Measurements from ENCODE around the gene ANKEF1. TPM values are rescaled to one million over a fixed set of nuclear protein-coding genes. Genes with fewer than 3 reads are reported as not detected.

Gene ANKEF1
- 1 to 10 TPM; 2.3 to 2.6 TPM for total RNA-seq
- 8.4 TPM for polyA plus RNA-seq

- peaks cover 12% of the 10 kb centered on the region for H3K4me1 ChIP-seq (ENCODE audit: insufficient read depth, low read length)
- peaks cover 0 to 2% (median 0%) of the 10 kb centered on the region in 5 donors for H3K9me3 Mint-ChIP-seq
- peak; percentile 71 to 87 (median 81) for DNase-seq
- ChIA-PET POLR2A (interaction anchor here (1.3 kb wide), 1 partner anchor 400 kb away, joined by 7 read pairs; the partner anchor contains the start of genes MKKS and SLX4IP), CTCF (interaction anchor here (1.5 kb wide), 1 partner anchor 13 kb away, joined by 6 read pairs; no protein-coding TSS in a partner anchor)
- peak within 1 kb of the TSS; percentile 59 to 94 (median 90) for H3K27ac Mint-ChIP-seq
- H3K27me3 Mint-ChIP-seq, result peaks cover 0 to 17% of the 10 kb centered on the region in 2 donors
- H3K27ac ChIP-seq (ENCODE audit: low read depth, low read length), result peak within 1 kb of the TSS; percentile 57
- H3K36me3 Mint-ChIP-seq, result peaks cover 3 to 16% (median 4%) of the 10 kb centered on the region in 3 donors
- no peaks in the 10 kb centered on the region for H3K36me3 ChIP-seq (ENCODE audit: insufficient read depth, low read length)
- H3K4me3 Mint-ChIP-seq, result peak within 1 kb of the TSS; percentile 77 to 89 (median 80)
- H3K9me3 ChIP-seq (ENCODE audit: low read length), result no peaks in the 10 kb centered on the region
- H3K4me1 Mint-ChIP-seq, result peaks cover 14 to 24% (median 20%) of the 10 kb centered on the region in 3 donors
- H3K4me3 ChIP-seq (ENCODE audit: low read length), result peak within 1 kb of the TSS; percentile 79
- no peaks in the 10 kb centered on the region for H3K27me3 ChIP-seq (ENCODE audit: insufficient read depth, low read length, poor library complexity, severe bottlenecking)
Measured at GRCh38 chr20:10034717-10035571, at the start of gene ANKEF1. ANKEF1 (plus strand) TSS chr20:10034987; CDS start chr20:10038302, 3,315 bp downstream.

GRCh38 chr20:9985281-9985680 is 49.5 kb upstream of the ANKEF1 start:
- DNase-seq, result no peak
- Histone ChIP-seq H3K36me3 (ENCODE audit: insufficient read depth, low read length) (no peaks in the 10 kb centered on the region), H3K9me3 (ENCODE audit: low read length) (no peaks in the 10 kb centered on the region), H3K27me3 (ENCODE audit: insufficient read depth, low read length, poor library complexity, severe bottlenecking) (no peaks in the 10 kb centered on the region), H3K4me3 (ENCODE audit: low read length) (no peak overlapping the region), H3K4me1 (ENCODE audit: insufficient read depth, low read length) (no peaks in the 10 kb centered on the region), H3K27ac (ENCODE audit: low read depth, low read length) (no peak overlapping the region)
- Mint-ChIP-seq H3K27me3 (peaks cover 2 to 29% of the 10 kb centered on the region in 2 donors), H3K9me3 (no peaks in the 10 kb centered on the region), H3K4me3 (no peak overlapping the region), H3K4me1 (no peaks in the 10 kb centered on the region), H3K36me3 (no peaks in the 10 kb centered on the region), H3K27ac (no peak overlapping the region)
- CTCF ChIA-PET, result no interaction called here
- POLR2A ChIA-PET, result no interaction called here

- CTCF ChIA-PET, result no interaction called here
- POLR2A ChIA-PET, result no interaction called here
Measured at GRCh38 chr20:9985773-9986172, 49.0 kb upstream of the ANKEF1 start.

GRCh38 chr20:9989066-9989724 is 45.6 kb upstream of the ANKEF1 start:
- Mint-ChIP-seq H3K36me3 (no peaks in the 10 kb centered on the region), H3K4me1 (no peaks in the 10 kb centered on the region), H3K27me3 (peaks cover 3 to 40% of the 10 kb centered on the region in 2 donors), H3K9me3 (no peaks in the 10 kb centered on the region), H3K27ac (no peak overlapping the region), H3K4me3 (no peak overlapping the region)
- no peak for DNase-seq
- POLR2A ChIA-PET, result no interaction called here
- Histone ChIP-seq H3K4me1 (ENCODE audit: insufficient read depth, low read length) (no peaks in the 10 kb centered on the region), H3K36me3 (ENCODE audit: insufficient read depth, low read length) (no peaks in the 10 kb centered on the region), H3K4me3 (ENCODE audit: low read length) (no peak overlapping the region), H3K27me3 (ENCODE audit: insufficient read depth, low read length, poor library complexity, severe bottlenecking) (no peaks in the 10 kb centered on the region), H3K9me3 (ENCODE audit: low read length) (no peaks in the 10 kb centered on the region), H3K27ac (ENCODE audit: low read depth, low read length) (no peak overlapping the region)
- CTCF ChIA-PET, result interaction anchor here (2.5 kb wide), 1 partner anchor 10 kb away, joined by 11 read pairs; no protein-coding TSS in a partner anchor

More at GRCh38 chr20:9985773-9986172, 49.0 kb upstream of the ANKEF1 start:
- no peak overlapping the region for H3K27ac ChIP-seq (ENCODE audit: low read depth, low read length)
- Mint-ChIP-seq H3K4me1 (no peaks in the 10 kb centered on the region), H3K4me3 (no peak overlapping the region), H3K27ac (no peak overlapping the region), H3K36me3 (no peaks in the 10 kb centered on the region), H3K27me3 (peaks cover 0 to 29% of the 10 kb centered on the region in 2 donors), H3K9me3 (no peaks in the 10 kb centered on the region)
- H3K36me3 ChIP-seq (ENCODE audit: insufficient read depth, low read length), result no peaks in the 10 kb centered on the region
- H3K9me3 ChIP-seq (ENCODE audit: low read length), result no peaks in the 10 kb centered on the region
- no peaks in the 10 kb centered on the region for H3K27me3 ChIP-seq (ENCODE audit: insufficient read depth, low read length, poor library complexity, severe bottlenecking)
- H3K4me3 ChIP-seq (ENCODE audit: low read length), result no peak overlapping the region
- DNase-seq, result no peak
- H3K4me1 ChIP-seq (ENCODE audit: insufficient read depth, low read length), result no peaks in the 10 kb centered on the region

- Mint-ChIP-seq H3K36me3 (peaks cover 0 to 6% (median 4%) of the 10 kb centered on the region in 3 donors), H3K27me3 (peaks cover 3 to 28% of the 10 kb centered on the region in 2 donors), H3K4me3 (no peak overlapping the region), H3K27ac (no peak overlapping the region), H3K9me3 (peaks cover 0 to 6% (median 5%) of the 10 kb centered on the region in 5 donors), H3K4me1 (no peaks in the 10 kb centered on the region)
- H3K27ac ChIP-seq (ENCODE audit: low read depth, low read length), result no peak overlapping the region
- H3K4me3 ChIP-seq (ENCODE audit: low read length), result no peak overlapping the region
- CTCF ChIA-PET, result no interaction called here
- POLR2A ChIA-PET, result no interaction called here
- no peaks in the 10 kb centered on the region for H3K36me3 ChIP-seq (ENCODE audit: insufficient read depth, low read length)
- H3K27me3 ChIP-seq (ENCODE audit: insufficient read depth, low read length, poor library complexity, severe bottlenecking), result no peaks in the 10 kb centered on the region
- no peaks in the 10 kb centered on the region for H3K9me3 ChIP-seq (ENCODE audit: low read length)
- H3K4me1 ChIP-seq (ENCODE audit: insufficient read depth, low read length), result no peaks in the 10 kb centered on the region
- DNase-seq, result no peak
Measured at GRCh38 chr20:9993137-9993536, 41.6 kb upstream of the ANKEF1 start.

GRCh38 chr20:9994676-9995075 is 40.1 kb upstream of the ANKEF1 start:
- peaks cover 0 to 6% (median 4%) of the 10 kb centered on the region in 3 donors for H3K36me3 Mint-ChIP-seq
- Histone ChIP-seq H3K36me3 (ENCODE audit: insufficient read depth, low read length) (no peaks in the 10 kb centered on the region), H3K27me3 (ENCODE audit: insufficient read depth, low read length, poor library complexity, severe bottlenecking) (peaks cover 1% of the 10 kb centered on the region), H3K4me1 (ENCODE audit: insufficient read depth, low read length) (no peaks in the 10 kb centered on the region), H3K9me3 (ENCODE audit: low read length) (no peaks in the 10 kb centered on the region), H3K4me3 (ENCODE audit: low read length) (no peak overlapping the region), H3K27ac (ENCODE audit: low read depth, low read length) (no peak overlapping the region)
- no peak for DNase-seq
- CTCF ChIA-PET, result no interaction called here
- no peak overlapping the region for H3K27ac Mint-ChIP-seq
- peaks cover 7 to 17% of the 10 kb centered on the region in 2 donors for H3K27me3 Mint-ChIP-seq
- POLR2A ChIA-PET, result no interaction called here
- H3K4me1 Mint-ChIP-seq, result no peaks in the 10 kb centered on the region
- H3K9me3 Mint-ChIP-seq, result peaks cover 0 to 6% (median 5%) of the 10 kb centered on the region in 5 donors
- no peak overlapping the region for H3K4me3 Mint-ChIP-seq

GRCh38 chr20:9995510-9996272 is 39.1 kb upstream of the ANKEF1 start:
- peaks cover 0 to 6% (median 5%) of the 10 kb centered on the region in 5 donors for H3K9me3 Mint-ChIP-seq

More at GRCh38 chr20:9995510-9996272, 39.1 kb upstream of the ANKEF1 start:
- peaks cover 4% of the 10 kb centered on the region for H3K27me3 ChIP-seq (ENCODE audit: insufficient read depth, low read length, poor library complexity, severe bottlenecking)
- H3K4me1 ChIP-seq (ENCODE audit: insufficient read depth, low read length), result no peaks in the 10 kb centered on the region
- CTCF ChIA-PET, result no interaction called here
- no peak for DNase-seq
- no peaks in the 10 kb centered on the region for H3K9me3 ChIP-seq (ENCODE audit: low read length)
- H3K27ac ChIP-seq (ENCODE audit: low read depth, low read length), result no peak overlapping the region
- no peak overlapping the region for H3K4me3 ChIP-seq (ENCODE audit: low read length)
- Mint-ChIP-seq H3K36me3 (peaks cover 0 to 6% (median 4%) of the 10 kb centered on the region in 3 donors), H3K4me1 (no peaks in the 10 kb centered on the region), H3K27ac (no peak overlapping the region), H3K27me3 (peaks cover 7 to 18% of the 10 kb centered on the region in 2 donors), H3K4me3 (no peak overlapping the region)
- POLR2A ChIA-PET, result no interaction called here
- H3K36me3 ChIP-seq (ENCODE audit: insufficient read depth, low read length), result no peaks in the 10 kb centered on the region

Data from CD8-positive, alpha-beta memory T cell (primary cell).